NCI-H345 treated with DMSO at 0.1 percent for 48 hours (cell line): Measurements from ENCODE around the gene MSANTD1.
"Not testable (repeated sequence)": the region's sequence is repeated elsewhere in the genome, so short reads cannot be mapped to it uniquely, and the experiment has no call there.

Source experiments
- DNase-seq: peaks from one replicate; lab custom pipeline; 2025; ENCODE audit not compliant: unreplicated experiment; lab: John Stamatoyannopoulos, UW

The MSANTD1 gene

GRCh38 chr4:3287271-3287971 lies 38.5 kb downstream of the MSANTD1 start:
- no peak for DNase-seq

GRCh38 chr4:3287972-3288570 lies 39.1 kb downstream of the MSANTD1 start:
- DNase-seq: no peak

- DNase-seq: no peak
Measured at GRCh38 chr4:3288571-3289094, 39.7 kb downstream of the MSANTD1 start.

GRCh38 chr4:3290476-3290875 lies 41.5 kb downstream of the MSANTD1 start:
- no peak for DNase-seq

GRCh38 chr4:3290889-3291321 lies 41.9 kb downstream of the MSANTD1 start:
- no peak for DNase-seq

GRCh38 chr4:3291411-3291968 lies 42.5 kb downstream of the MSANTD1 start:
- peak; percentile 38 for DNase-seq

- no peak for DNase-seq
Measured at GRCh38 chr4:3291969-3292570, 43.1 kb downstream of the MSANTD1 start.

- DNase-seq: peak; percentile 70
Measured at GRCh38 chr4:3292571-3293400, 43.8 kb downstream of the MSANTD1 start, which contains the start of gene RGS12. RGS12 (plus strand) TSS chr4:3293021; CDS start chr4:3316171, 23,150 bp downstream.

- no peak for DNase-seq
Measured at GRCh38 chr4:3293401-3294391, 44.7 kb downstream of the MSANTD1 start.

- DNase-seq: no peak
Measured at GRCh38 chr4:3294401-3295241, 45.7 kb downstream of the MSANTD1 start.

- DNase-seq: no peak
Measured at GRCh38 chr4:3295837-3296624, 47.1 kb downstream of the MSANTD1 start.

GRCh38 chr4:3296651-3297050 lies 47.7 kb downstream of the MSANTD1 start:
- DNase-seq: no peak

- DNase-seq: no peak
Measured at GRCh38 chr4:3297066-3297859, 48.3 kb downstream of the MSANTD1 start.

GRCh38 chr4:3299122-3299975 lies 50.4 kb downstream of the MSANTD1 start:
- DNase-seq: no peak

GRCh38 chr4:3299976-3300671 lies 51.2 kb downstream of the MSANTD1 start:
- no peak for DNase-seq

- DNase-seq: not testable (repeated sequence)
Measured at GRCh38 chr4:3300882-3301281, 51.9 kb downstream of the MSANTD1 start.
